ENCODE data around the gene DAND5. TPM values are rescaled to one million over a fixed set of nuclear protein-coding genes. Genes with fewer than 3 reads are reported as not detected.
"Not testable (repeated sequence)": the region's sequence is repeated elsewhere in the genome, so short reads cannot be mapped to it uniquely, and the experiment has no call there.

Gene DAND5
- total RNA-seq, 1 experiment from 2014 or later: 0.17 TPM

- DNase-seq (ENCODE audit: low spot score): no peak
- intact Hi-C loops (cut with micrococcal nuclease; ENCODE audit: unreplicated experiment): no loop called here
- Histone ChIP-seq H3K4me1 (ENCODE audit: insufficient read depth, low read length, poor library complexity, severe bottlenecking) (peaks cover 35% of the 10 kb centered on the region), H3K9me3 (ENCODE audit: low read depth, low read length, poor library complexity, severe bottlenecking) (no peaks in the 10 kb centered on the region), H3K4me3 (ENCODE audit: low read depth, low read length, poor library complexity, severe bottlenecking) (no peak overlapping the region), H3K27me3 (replicated peaks; ENCODE audit: insufficient read depth, low read depth, low read length, poor library complexity) (no peaks in the 10 kb centered on the region), H3K36me3 (ENCODE audit: insufficient read depth, low read length, poor library complexity, severe bottlenecking) (peaks cover 68% of the 10 kb centered on the region), H3K27ac (ENCODE audit: low read depth, low read length, poor library complexity, severe bottlenecking) (peak overlapping the region; percentile 58)
- POLR2A ChIA-PET (ENCODE audit: low non-redundant PET): interaction anchor here (0.5 to 0.6 kb wide), 2 partner anchors 15 to 211 kb away, joined by 15 to 17 read pairs; no protein-coding TSS in a partner anchor
- BruUV-seq (replicated peaks): TSS peak; percentile 89
- TF ChIP-seq EZH2 (IDR thresholded peaks at IDR 0.05; ENCODE audit: borderline replicate concordance, low read depth, low read length, poor library complexity, severe bottlenecking) (no peak), CTCF (conservative IDR thresholded peaks at IDR 0.05; ENCODE audit: low read depth, low read length) (no peak)
- CTCF ChIA-PET: no interaction called here
Measured at GRCh38 chr19:12953138-12953798, 16.1 kb upstream of the DAND5 start.

GRCh38 chr19:12953799-12954611, 15.4 kb upstream of the DAND5 start:
- H3K27ac ChIP-seq (ENCODE audit: low read depth, low read length, poor library complexity, severe bottlenecking): peak overlapping the region; percentile 58
- H3K36me3 ChIP-seq (ENCODE audit: insufficient read depth, low read length, poor library complexity, severe bottlenecking): peaks cover 61% of the 10 kb centered on the region
- TF ChIP-seq EZH2 (IDR thresholded peaks at IDR 0.05; ENCODE audit: borderline replicate concordance, low read depth, low read length, poor library complexity, severe bottlenecking) (no peak), CTCF (conservative IDR thresholded peaks at IDR 0.05; ENCODE audit: low read depth, low read length) (no peak)
- ChIA-PET CTCF (no interaction called here), POLR2A (ENCODE audit: low non-redundant PET) (interaction anchor here (0.8 kb wide), 1 partner anchor 300 kb away, joined by 26 read pairs; no protein-coding TSS in a partner anchor)
- no peak for DNase-seq (ENCODE audit: low spot score)
- H3K27me3 ChIP-seq (replicated peaks; ENCODE audit: insufficient read depth, low read depth, low read length, poor library complexity): no peaks in the 10 kb centered on the region
- no peak overlapping the region for H3K4me3 ChIP-seq (ENCODE audit: low read depth, low read length, poor library complexity, severe bottlenecking)
- intact Hi-C loops (cut with micrococcal nuclease; ENCODE audit: unreplicated experiment): no loop called here
- BruUV-seq (replicated peaks): no TSS peak
- no peaks in the 10 kb centered on the region for H3K9me3 ChIP-seq (ENCODE audit: low read depth, low read length, poor library complexity, severe bottlenecking)
- peaks cover 35% of the 10 kb centered on the region for H3K4me1 ChIP-seq (ENCODE audit: insufficient read depth, low read length, poor library complexity, severe bottlenecking)

DNA sequence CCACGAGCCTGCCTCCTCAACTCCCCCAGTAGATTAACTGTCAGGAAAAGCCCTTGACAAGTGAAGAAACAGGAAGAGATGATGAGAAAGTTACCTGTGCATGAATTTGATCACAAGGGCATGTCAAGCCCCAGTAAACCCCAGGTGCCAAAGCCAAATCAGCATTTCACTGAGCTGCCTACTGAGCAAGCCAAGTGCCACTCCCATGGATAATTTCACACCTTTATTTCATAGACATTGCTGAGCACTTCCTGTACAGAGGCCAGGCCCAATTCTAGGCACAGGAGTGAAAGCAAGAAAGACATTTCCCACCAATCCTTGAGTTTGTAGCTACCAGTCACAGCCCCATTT, 14.8 kb upstream of the DAND5 start:
- TF ChIP-seq CTCF (conservative IDR thresholded peaks at IDR 0.05; ENCODE audit: low read depth, low read length) (no peak), EZH2 (IDR thresholded peaks at IDR 0.05; ENCODE audit: borderline replicate concordance, low read depth, low read length, poor library complexity, severe bottlenecking) (no peak)
- H3K4me1 ChIP-seq (ENCODE audit: insufficient read depth, low read length, poor library complexity, severe bottlenecking): peaks cover 35% of the 10 kb centered on the region
- intact Hi-C loops (cut with micrococcal nuclease; ENCODE audit: unreplicated experiment): no loop called here
- no peaks in the 10 kb centered on the region for H3K27me3 ChIP-seq (replicated peaks; ENCODE audit: insufficient read depth, low read depth, low read length, poor library complexity)
- no peak for DNase-seq (ENCODE audit: low spot score)
- ChIA-PET CTCF (no interaction called here), POLR2A (ENCODE audit: low non-redundant PET) (interaction anchor here (0.6 to 0.8 kb wide), 2 partner anchors 114 to 120 kb away, joined by 3 to 8 read pairs; no protein-coding TSS in a partner anchor)
- H3K9me3 ChIP-seq (ENCODE audit: low read depth, low read length, poor library complexity, severe bottlenecking): no peaks in the 10 kb centered on the region
- no TSS peak for BruUV-seq (replicated peaks)
- peaks cover 55% of the 10 kb centered on the region for H3K36me3 ChIP-seq (ENCODE audit: insufficient read depth, low read length, poor library complexity, severe bottlenecking)
- no peak overlapping the region for H3K27ac ChIP-seq (ENCODE audit: low read depth, low read length, poor library complexity, severe bottlenecking)
- H3K4me3 ChIP-seq (ENCODE audit: low read depth, low read length, poor library complexity, severe bottlenecking): no peak overlapping the region

- H3K27me3 ChIP-seq (replicated peaks; ENCODE audit: insufficient read depth, low read depth, low read length, poor library complexity); POLR2A ChIA-PET (ENCODE audit: low non-redundant PET); H3K9me3 ChIP-seq (ENCODE audit: low read depth, low read length, poor library complexity, severe bottlenecking); intact Hi-C loops (cut with micrococcal nuclease; ENCODE audit: unreplicated experiment); BruUV-seq (replicated peaks); DNase-seq (ENCODE audit: low spot score): not testable (repeated sequence)
- Histone ChIP-seq H3K4me3 (ENCODE audit: low read depth, low read length, poor library complexity, severe bottlenecking) (peak overlapping the region; percentile 94), H3K36me3 (ENCODE audit: insufficient read depth, low read length, poor library complexity, severe bottlenecking) (peaks cover 45% of the 10 kb centered on the region), H3K27ac (ENCODE audit: low read depth, low read length, poor library complexity, severe bottlenecking) (peak overlapping the region; percentile 95), H3K4me1 (ENCODE audit: insufficient read depth, low read length, poor library complexity, severe bottlenecking) (peaks cover 35% of the 10 kb centered on the region)
- CTCF ChIA-PET: interaction anchor here (1.1 kb wide), 1 partner anchor 10 kb away, joined by 4 read pairs; no protein-coding TSS in a partner anchor
Measured at GRCh38 chr19:12955575-12955974, 13.8 kb upstream of the DAND5 start.

All from A673 (cell line).